ENCODE data around the gene TAF6. TPM values are rescaled to one million over a fixed set of nuclear protein-coding genes. Genes with fewer than 3 reads are reported as not detected.

Gene TAF6
- total RNA-seq, 2 experiments from 2014 or later, result 70.2 to 75.6 TPM

DNA sequence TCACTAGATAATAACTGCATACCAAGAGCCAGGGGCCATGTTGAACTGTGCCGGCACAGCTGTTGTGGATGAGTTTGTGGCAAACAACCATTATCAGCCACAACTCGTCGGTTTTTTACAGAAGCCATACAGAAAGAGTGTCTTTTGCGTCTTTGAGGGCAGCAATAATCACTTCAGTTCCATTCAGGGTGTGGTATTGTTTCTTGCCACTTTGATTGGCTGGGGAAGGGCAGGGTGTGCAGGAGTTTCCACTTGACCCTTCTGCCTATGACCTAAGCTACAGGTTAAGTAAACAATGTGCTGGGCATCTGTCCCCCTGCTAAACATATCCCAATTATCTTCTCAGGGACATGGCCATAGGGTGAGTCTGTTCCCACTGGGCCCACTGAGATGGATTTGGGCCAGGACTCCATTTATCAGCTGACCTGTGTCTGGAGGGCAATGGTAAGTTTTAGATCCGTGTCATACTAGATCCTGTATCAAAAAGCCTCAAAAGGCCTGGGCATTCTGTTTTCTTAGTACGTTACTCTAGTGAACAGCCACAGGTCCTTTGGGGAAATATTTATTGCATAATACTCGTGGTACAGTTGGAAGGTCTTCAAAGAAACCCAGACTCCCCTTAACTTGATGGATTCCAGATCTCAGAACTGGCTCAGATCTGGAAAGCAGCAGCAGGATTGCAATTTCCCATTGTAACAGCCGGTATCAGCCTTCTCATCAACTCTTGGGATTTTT lies 53.5 kb downstream of the TAF6 start:
- ChIA-PET POLR2A (no interaction called here), CTCF (no interaction called here)

DNA sequence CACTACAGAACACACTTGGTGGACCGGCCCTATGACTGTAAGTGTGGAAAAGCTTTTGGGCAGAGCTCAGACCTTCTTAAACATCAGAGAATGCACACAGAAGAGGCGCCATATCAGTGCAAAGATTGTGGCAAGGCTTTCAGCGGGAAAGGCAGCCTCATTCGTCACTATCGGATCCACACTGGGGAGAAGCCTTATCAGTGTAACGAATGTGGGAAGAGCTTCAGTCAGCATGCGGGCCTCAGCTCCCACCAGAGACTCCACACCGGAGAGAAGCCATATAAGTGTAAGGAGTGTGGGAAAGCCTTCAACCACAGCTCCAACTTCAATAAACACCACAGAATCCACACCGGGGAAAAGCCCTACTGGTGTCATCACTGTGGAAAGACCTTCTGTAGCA lies 55.0 kb downstream of the TAF6 start:
- ChIA-PET CTCF (interaction anchor here (0.5 to 1.4 kb wide), 2 partner anchors 8 to 228 kb away, joined by 3 to 4 read pairs; no protein-coding TSS in a partner anchor), POLR2A (no interaction called here)

DNA sequence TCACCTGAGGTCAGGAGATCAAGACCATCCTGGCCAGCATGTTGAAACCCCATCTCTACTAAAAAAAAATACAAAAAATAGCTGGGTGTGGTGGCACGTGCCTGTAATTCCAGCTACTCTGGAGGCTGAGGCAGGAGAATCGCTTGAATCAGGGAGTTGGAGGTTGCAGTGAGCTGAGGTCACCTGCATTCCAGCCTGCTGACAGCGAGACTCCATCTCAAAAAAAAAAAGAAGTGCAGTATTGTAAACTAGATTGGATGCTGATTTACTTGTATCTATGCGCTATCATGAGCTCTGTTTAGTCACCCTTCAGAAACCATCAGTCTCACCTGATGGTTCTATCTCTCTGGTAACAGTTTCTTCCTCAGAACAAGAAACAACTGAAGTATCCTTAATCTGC lies 55.8 kb downstream of the TAF6 start:
- POLR2A ChIA-PET, result no interaction called here
- CTCF ChIA-PET, result no interaction called here

DNA sequence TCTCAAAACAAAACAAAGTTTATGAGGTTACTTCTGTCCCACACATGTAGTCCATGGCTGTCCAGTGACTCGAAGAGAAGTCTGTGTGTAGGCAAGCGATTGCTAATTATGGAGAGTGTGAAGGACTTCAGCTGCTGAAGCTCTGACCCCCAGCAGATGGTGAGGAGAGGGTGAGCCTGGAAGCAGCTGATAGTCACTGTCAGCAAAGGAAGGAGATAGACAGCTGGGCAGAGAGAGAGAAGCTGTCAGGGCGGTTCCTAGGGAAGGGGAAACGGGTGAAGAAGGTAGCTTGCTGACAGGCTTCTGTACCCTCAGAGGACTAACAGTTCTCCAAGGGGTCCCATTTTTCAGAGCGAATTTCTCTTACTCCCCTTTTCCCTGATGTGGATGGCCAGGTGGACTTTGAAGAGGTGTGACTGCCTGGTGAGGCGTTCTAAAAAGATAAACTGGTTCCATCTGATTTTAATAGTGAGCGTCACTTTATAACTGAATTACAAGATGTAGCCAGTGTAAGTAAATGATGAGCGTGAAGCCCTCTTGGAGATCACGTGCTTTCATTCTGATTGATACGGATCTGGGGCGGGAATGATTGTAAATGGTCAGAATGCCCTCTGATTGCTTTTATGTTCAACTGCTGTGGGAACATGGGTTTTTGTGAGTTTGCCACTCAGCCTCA lies 57.5 kb downstream of the TAF6 start:
- ChIA-PET POLR2A (no interaction called here), CTCF (interaction anchor here (1.6 kb wide), 1 partner anchor 16 kb away, joined by 3 read pairs; no protein-coding TSS in a partner anchor)

DNA sequence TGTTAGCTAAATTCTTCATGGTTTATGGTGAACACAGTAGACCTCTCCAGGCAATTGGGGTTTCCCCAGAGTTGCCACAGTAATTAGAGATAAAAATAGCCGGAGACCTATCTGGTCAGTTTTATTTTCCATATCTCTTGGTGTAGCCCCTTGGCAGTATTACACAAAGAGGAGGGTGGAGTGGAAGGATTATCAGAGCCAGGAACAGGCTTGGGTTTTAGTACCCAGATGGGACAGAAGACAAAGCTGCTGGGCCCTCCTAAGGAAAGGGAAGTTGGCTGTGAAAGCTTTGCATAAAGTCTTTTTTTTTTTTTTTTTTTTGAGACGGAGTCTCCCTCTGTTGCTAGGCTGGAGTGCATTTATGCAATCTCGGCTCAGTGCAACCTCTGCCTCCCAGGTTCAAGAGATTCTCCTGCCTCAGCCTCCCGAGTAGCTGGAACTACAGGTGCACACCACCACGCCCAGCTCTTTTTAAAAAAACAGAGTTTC lies 59.9 kb downstream of the TAF6 start:
- ChIA-PET CTCF (interaction anchor here (0.7 kb wide), 1 partner anchor 117 kb away, joined by 3 read pairs; no protein-coding TSS in a partner anchor), POLR2A (no interaction called here)

Other genes with a start within 250 kb of the TAF6 start
- gene OR2AE1, start 242.3 kb downstream of the TAF6 start, total RNA-seq, result not detected
- gene TRIM4, start 199.8 kb downstream of the TAF6 start, total RNA-seq, result 10 to 100 TPM; 24.7 to 25.5 TPM
- gene GJC3, start 189.7 kb downstream of the TAF6 start, total RNA-seq, result under 1 TPM; 0.32 to 0.59 TPM
- gene AZGP1, start 143.3 kb downstream of the TAF6 start, total RNA-seq, result not detected
- gene ZKSCAN1, start 103.8 kb downstream of the TAF6 start, total RNA-seq, result 10 to 100 TPM; 40.4 to 44.6 TPM
- gene ZSCAN21, start 69.6 kb downstream of the TAF6 start, total RNA-seq, result 1 to 10 TPM; 9.6 to 9.9 TPM
- gene ZNF3, start 37.6 kb downstream of the TAF6 start, total RNA-seq, result 10 to 100 TPM; 25.3 to 27.4 TPM
- gene COPS6, start 30.4 kb downstream of the TAF6 start, total RNA-seq, result 100 to 1,000 TPM; 107 to 111 TPM
- 100 to 1,000 TPM; 437 to 447 TPM for gene MCM7, start 18.0 kb downstream of the TAF6 start, total RNA-seq
- gene AP4M1, start 17.7 kb downstream of the TAF6 start, total RNA-seq, result 10 to 100 TPM; 15.3 to 15.6 TPM
- gene CNPY4, start 276 bp upstream of the TAF6 start, total RNA-seq, result 10 to 100 TPM; 13.2 to 14.5 TPM
- gene MBLAC1, start 7.6 kb upstream of the TAF6 start, total RNA-seq, result 1 to 10 TPM; 3.7 to 4.2 TPM
- gene LAMTOR4, start 29.6 kb upstream of the TAF6 start, total RNA-seq, result 100 to 1,000 TPM; 117 to 120 TPM
- gene TRAPPC14, start 39.4 kb upstream of the TAF6 start, total RNA-seq, result 10 to 100 TPM; 26.6 to 26.7 TPM
- under 1 TPM; 0.48 to 0.71 TPM for gene GAL3ST4, start 49.3 kb upstream of the TAF6 start, total RNA-seq
- gene GPC2, start 58.0 kb upstream of the TAF6 start, total RNA-seq, result 1 to 10 TPM; 2.3 to 2.8 TPM
- 1 to 10 TPM; 6.2 to 7.1 TPM for gene STAG3, start 58.6 kb upstream of the TAF6 start, total RNA-seq
- gene PVRIG, start 100.6 kb upstream of the TAF6 start, total RNA-seq, result 10 to 100 TPM; 22.4 to 23.6 TPM
- not detected for gene SPDYE3, start 188.3 kb upstream of the TAF6 start, total RNA-seq
- 10 to 100 TPM; 29.9 to 36.7 TPM for gene PILRB, start 238.8 kb upstream of the TAF6 start, total RNA-seq